Stimulated activated CD4-positive, alpha-beta T cell treated with anti-CD3 and anti-CD28 coated beads, Interleukin-12 subunit alpha, Interleukin-12 subunit beta, amount 100 ng/mL, for 4 hours (primary cell): ENCODE measurements around the gene CFHR4.
"Not testable (repeated sequence)": the region's sequence is repeated elsewhere in the genome, so short reads cannot be mapped to it uniquely, and the experiment has no call there.

Experiments
- DNase-seq: peaks from one replicate; pipeline ENCODE4 v3.0.0-alpha.2; 2020

The CFHR4 gene

DNA sequence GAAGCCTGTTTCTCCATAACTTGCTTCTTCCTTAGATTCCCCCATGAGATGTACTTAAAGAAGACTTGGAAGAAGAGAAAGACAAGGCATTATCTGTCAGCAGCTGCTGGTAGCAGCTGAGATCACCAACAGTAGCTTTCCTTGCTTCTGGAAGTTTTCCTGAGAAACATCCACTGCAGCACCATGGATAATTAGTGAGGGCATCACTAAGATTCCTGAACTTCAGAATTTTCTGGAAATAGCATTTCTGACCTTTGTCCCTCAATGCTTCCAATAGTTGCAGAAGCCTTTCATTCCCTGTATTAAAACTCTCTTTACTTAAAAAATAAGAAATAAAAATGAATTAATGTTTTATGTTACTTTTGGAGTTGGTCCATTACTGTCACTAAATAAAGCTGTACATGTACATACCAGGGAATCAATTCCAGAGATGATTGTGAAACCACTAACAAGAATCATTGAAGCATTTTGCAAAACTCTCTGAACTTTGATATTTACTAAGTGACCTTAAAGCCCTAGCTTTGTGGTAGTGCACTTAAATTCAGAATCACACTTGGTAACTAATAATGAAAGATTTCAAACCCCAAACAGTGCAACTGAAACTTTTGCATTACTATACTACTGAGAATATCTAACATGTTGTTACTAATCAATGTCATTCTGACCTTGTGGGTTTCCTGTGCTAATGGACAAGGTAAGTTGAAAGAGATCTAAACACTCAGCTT is at the start of gene CFHR4:
TSS of gene CFHR4 (plus strand) at position 538 of the 725 bp plus-strand sequence. CDS start at position 637, 99 bp downstream.
- DNase-seq, result no peak

DNA sequence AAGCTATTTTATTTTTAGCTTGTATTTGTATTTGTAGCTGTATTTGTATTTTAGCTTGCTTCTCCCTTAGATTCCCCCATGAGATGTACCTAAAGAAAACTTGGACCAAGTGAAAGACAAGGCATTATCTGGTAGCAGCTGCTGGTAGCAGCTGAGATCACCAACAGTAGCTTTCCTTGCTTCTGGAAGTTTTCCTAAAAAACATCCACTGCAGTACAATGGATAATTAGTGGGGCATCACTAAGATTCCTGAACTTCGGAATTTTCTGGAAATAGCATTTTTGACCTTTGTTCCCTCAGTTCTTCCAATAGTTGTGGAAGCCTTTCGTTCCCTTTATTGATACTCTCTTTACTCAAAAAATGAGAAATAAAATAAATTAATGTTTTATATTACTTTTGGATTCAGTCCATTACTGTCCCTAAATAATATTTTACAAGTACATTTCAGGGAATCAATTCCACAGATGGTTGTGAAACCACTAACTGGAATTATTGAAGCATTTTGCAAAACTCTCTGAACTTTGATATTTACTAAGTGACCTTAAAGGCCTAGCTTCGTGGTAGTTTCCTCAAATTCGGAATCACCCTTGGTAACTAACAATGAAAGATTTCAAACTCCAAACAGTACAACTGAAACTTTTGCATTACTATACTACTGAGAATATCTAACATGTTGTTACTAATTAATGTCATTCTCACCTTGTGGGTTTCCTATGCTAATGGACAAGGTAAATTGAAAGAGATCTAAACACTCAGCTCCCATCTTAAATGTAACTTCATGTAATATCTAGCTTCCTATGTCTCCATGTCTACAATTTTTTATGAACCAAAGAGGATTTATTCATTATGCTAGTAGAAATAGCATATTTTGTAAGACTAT is 38.0 kb upstream of the CFHR4 start:
- DNase-seq, result not testable (repeated sequence)

DNA sequence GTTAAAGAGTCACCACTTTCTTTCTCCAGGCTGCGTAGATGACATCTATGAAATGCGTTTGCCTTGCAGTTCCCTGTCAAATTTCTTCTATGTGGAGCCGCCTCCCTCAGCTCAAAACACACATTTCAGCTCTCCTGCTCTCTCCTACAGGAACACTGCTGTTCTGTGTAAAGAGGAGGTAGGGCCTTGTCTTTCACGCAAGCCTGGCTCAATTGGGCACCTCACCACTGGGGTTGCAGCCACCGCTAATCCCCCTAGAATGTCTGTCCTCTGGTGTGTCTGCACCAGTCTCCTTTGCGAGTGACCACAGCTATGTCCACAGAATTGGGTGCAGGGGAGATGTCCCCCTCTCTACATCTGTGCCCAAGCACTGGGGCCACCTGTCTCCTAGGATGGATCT is 31.8 kb upstream of the CFHR4 start:
- no peak for DNase-seq

DNA sequence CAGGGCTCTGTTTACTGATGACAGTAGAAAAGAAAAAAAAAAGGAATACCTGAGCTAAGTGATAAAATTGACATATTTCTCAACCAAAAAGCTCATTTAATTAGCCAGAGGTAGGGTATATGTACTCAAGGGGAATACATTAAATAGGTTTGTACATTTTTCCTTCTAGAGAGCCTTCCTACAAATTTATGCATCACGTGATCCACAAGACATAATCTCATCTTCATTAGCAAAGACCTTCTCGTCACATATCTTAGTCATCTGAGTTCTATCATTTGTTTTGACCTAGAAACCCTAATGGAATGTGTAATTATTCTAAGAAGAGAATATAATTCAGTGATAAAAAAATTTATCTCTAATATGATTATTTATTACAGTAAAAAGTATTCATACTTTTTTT is 30.7 kb upstream of the CFHR4 start:
- DNase-seq, result no peak

DNA sequence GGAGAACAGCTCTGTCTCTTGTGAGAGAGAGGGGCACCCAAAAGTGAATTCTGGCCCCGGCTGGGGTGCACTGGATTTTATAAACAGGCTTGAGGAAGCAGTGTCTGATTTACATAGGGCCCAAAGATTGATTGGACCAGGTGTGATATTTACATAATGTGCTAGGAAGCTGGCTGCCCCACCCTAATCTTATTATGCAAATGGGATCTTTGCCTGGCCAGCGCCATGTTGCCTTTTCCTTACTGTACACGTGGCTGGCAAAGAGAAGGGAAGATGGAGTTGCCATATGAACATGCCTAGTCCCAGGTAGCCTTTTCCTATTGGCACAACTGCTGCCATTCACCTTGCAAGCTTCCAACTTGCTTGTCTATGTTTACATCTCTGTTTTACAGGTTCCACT is 29.0 kb upstream of the CFHR4 start:
- DNase-seq, result no peak

DNA sequence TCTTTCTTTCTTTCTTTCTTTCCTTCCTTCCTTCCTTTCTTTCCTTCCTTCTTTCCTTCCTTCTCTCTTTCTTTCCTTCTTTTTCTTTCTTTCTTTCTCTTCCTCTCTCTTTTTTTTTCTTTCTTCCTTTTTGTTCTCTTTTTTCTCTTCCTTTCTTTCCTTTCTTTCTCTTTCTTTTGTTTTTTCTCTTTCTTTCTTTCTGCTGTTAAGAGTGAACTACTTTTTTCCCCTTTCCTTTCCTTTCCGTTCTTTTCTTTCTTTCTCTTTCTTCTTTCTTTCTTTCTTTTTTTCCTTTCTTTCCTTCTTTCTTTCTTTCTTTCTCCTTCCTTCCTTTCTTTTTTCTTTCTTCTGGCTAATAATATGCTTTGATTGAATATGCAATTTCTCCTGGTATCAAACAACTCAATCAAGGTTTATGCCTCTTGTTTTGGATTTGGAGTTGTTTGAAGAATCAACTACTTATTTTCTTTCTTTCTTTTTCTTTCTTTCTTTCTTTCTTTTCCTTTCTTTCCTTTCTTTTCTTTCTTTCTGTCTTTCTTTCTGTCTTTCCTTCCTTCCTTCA is 27.4 kb upstream of the CFHR4 start:
- DNase-seq, result no peak

DNA sequence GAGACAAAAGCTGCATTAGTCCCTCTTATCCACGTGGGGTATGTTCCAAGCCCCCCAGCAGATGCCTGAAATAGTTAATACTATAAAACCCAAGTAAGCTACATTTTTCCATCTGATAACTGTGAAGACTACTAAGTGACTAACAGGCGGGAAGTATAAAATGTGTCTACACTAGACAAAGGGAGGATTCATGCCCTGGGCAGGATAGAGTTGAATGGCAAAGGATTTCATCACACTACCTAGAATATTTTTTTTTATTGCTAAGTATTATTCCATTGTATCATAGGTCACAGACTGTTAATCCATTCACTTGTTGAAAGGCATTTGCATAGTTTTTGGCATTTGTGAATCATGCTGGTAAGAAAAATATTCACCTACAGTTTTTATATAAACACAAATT is 26.4 kb upstream of the CFHR4 start:
- no peak for DNase-seq

DNA sequence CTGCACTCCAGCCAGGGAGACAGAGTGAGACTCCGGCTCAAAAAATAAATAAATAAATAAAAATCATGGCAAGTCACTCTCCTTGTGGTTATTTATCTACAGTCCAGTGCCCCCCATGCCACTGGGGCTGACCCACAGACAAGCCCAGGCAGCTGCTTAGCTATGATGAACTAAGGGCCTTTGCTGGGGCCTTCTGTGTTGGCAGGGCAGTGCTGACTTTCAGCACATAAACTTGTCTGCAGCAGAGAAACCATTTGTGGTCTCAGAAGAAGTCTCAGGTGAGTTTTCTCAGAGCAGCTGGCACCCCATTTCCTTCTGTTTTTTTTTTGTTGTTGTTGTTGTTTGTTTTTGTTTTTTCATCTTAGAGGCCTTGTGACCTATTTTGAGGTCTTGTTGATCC is 20.9 kb upstream of the CFHR4 start:
- no peak for DNase-seq

DNA sequence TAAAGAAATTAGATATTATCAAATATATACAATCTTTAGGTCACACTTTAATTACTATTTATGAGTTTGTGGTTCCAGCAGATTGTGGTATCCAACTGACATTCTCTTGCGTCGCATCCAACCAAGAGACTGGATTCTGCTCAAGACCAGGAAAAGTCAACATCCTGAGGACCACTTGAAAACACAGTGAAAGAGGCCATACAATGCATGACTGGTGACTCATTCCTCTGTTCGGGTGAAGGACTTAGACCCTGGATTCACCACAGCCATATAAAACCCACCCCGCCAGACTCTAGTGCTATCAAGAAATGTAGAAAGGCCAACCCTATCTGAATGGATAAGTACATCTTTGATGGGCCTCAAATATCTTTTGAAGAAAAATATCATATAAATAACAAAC is 14.5 kb upstream of the CFHR4 start:
- DNase-seq, result no peak

DNA sequence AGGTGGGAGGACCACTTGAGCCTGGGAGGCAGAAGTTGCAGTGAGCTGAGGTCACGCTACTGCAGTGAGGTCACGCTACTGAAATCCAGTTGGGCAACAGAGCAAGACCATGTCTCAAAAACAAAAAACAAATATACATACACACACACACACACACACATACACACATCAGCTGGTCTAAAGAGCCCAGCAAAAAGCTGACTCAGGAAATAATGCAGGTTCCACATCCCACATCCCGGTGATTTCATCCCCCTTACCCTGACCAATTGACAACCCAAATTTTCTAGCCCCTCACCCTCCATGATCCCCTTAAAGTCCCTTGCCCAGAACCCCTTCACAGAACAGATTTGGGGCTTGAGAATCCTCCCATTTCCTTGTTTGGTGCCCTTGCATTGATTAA is 11.9 kb upstream of the CFHR4 start:
- DNase-seq, result no peak

DNA sequence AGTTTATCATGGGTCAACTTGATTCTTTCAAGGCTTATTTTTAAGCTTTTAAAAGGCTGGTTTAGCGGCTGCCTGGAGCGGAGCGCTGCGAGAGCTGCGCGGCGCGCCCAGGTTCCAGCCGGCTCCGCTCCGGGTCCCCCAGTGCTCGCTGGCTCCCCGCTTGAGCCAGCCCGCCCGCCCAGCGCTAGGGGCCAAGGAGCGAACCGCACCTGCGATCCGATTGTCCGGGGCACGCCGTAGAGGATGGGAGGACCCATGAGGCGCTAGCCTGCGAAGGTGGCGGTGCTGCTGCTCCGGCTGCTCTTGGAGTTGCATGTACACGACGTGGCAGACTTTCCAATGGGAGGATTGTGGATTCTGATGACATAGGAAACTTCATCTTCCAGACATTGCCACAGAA is 9.9 kb upstream of the CFHR4 start:
- no peak for DNase-seq

DNA sequence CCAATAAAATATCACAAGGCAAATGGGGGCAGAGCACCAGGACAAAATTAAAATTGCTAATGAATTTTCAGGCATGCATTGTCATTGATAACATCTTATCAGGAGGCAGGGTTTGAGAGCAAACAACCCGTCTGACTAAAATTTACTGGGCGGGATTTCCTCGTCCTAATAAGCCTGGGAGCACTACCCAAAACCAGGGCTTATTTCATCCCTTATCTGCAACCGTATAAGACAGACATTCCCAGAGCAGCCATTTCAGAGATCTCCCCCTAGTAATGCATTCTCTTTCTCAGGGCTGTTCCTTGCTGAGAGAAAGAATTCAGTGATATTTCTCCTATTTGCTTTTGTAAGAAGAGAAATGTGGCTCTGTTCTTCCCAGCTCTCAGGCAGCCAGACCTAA is 1.3 kb upstream of the CFHR4 start:
- DNase-seq, result not testable (repeated sequence)

DNA sequence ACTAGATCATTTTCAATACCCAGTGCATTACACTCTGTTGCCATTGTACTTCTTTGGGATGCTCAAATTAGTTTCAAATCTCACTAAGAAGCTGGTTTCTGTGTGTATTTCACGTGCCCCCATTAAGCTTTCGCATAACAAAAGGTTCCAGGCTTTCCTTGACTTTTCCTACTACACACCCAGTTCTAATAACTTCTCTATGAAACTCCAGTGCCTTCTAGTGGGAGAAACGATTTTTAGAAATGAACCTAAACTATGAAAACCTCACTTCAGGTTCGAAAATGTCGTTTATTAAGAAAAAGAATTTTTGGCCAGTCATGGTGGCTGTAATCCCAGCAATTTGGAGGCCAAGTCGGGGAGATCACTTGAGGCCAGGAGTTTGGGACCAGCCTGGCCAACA is 2.8 kb downstream of the CFHR4 start:
- DNase-seq, result no peak

DNA sequence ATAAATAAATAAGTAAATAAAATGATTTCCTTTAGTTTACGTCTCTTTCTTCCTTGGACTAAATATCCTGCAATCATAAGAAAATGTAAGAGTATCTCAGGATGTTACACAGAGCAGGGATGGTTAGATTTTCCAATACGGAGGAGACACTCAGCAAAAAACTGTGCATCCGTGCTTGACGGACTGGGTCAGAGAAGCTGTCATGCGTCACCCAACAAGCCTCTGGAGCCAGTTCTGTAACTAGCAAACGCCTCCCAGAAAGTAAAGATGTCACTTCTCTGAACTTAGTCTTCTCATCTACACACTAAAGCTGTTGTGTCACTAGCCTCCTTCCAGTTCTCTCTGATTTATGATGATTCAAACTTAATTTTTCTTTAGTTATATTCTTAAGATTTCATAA is 3.4 kb downstream of the CFHR4 start:
- no peak for DNase-seq

DNA sequence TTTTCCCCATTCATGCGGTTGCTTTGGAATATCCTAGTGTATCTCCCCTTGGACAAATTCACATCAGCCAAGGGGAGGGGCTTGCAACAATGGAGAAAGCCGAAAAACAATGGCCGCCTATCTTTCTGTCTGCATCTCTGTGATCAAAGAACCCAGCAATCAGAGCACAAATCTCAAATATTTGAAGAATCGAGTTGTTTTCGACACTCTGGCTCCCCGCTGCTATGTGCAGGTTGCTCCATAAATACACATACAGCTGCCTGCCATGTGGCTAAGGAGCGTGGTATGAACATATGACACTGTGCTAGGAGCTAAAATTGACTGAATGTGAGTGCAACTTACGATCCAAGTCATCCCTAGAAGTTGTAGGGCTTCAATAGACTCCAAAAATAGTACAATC is 8.5 kb downstream of the CFHR4 start:
- no peak for DNase-seq

DNA sequence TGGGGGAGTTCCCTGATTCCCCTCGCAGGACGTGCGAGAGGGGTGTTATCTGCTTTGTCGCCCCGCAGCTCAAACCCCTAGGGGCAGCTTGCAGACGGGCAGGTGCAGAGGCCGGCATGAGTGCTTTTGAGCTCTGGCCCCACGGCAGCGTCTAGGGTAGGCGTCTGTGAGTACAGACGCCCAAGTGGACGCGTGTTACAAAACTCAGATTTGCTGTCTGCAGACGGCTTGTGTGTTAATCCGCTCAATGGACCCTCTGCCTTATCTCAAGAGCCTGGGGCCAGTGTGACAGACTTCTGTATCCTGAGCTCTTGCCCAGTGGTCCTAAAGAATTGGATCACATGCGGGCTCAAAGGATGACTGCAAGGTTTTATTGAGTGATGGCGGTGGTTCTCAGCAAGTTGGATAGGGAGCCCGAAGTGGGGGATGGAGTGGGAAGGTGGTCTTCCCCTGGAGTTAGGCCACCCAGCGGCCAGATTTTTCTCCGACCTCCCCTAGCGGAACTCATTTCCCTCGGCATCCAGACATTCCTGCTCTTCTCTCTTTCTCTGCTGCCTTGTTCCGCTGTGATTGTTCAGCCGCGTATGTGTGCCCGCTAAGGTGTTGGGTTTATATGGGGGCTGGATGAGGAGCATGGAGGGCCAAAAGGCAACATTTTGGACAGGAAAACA is 9.4 kb downstream of the CFHR4 start:
- no peak for DNase-seq

DNA sequence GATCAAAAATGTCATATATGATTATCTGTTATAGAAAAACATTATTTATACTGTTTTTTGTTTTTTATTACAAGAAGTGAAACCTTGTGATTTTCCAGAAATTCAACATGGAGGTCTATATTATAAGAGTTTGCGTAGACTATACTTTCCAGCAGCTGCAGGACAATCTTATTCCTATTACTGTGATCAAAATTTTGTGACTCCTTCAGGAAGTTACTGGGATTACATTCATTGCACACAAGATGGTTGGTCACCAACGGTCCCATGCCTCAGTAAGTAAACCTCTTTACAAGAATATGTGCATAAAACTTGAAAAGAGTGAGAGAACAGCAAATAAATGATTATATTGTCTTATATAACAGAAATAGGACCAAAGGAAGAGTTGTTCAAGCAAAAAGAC is 14.5 kb downstream of the CFHR4 start:
- no peak for DNase-seq

DNA sequence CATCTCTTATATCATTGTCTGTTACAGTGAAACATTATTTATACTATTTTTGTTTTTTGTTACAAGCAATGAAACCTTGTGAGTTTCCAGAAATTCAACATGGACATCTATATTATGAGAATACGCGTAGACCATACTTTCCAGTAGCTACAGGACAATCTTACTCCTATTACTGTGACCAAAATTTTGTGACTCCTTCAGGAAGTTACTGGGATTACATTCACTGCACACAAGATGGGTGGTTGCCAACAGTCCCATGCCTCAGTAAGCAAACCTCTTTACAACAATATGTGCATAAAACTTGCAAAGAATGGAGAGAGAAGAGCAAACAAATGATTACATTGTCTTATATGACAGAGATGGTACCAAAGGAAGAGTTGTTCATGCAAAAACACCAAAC is 22.4 kb downstream of the CFHR4 start:
- DNase-seq, result no peak

DNA sequence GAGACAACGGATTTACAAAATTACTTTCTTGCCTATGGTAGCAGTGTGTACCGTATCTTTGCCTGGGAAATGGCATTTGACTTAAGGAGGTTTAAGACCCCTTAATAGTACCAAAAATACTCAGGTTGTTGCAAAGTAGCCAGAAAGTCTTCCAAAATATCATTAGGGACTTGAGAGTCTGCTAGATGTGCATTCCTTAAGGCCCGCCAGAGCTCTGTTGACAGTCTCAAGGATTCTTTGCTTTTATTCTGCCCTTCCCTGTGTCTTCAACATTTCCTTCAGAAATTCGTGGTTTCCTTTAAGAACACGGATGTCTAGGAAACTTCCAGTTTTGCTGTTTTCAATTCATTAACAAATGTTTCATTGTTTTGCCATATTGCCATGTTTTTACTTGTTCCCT is 24.4 kb downstream of the CFHR4 start:
- DNase-seq, result not testable (repeated sequence)

DNA sequence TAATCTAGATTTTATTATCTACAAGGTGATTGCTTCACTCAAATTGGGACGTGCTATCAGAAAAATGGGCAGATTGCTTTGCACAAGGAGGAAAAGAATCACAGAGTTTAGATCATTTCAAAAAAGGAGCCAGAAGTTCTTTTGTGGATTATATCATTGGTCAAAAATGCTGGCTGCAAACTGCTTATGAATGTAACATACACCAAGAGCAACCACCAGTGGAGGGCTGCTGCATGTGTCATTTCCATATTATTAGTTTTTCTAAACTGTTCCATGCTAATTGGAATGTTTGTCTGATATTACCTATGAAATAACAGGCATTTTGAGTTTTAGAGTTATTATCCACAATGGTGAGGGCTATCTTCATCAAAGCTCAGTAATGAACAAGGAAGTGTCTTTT is 39.0 kb downstream of the CFHR4 start:
- DNase-seq, result not testable (repeated sequence)

DNA sequence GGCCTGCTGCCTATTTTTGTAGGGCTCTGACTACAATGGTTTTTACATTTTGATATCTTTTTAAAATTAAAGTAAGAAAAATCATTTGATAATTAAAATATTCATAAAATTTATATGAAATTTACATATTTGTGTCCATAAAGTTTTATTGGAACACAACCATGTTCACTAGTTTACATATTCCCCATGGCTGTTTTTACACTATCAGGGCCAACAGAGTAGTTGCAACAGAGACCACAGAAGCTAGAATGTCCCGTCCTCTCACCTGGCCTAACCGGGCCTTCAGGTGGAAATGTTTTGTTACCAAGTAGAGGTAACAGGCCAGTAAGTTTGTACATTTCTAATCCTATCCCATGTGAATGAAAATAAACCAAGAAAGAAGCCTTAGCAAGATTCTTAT is 45.0 kb downstream of the CFHR4 start:
- DNase-seq, result not testable (repeated sequence)

DNA sequence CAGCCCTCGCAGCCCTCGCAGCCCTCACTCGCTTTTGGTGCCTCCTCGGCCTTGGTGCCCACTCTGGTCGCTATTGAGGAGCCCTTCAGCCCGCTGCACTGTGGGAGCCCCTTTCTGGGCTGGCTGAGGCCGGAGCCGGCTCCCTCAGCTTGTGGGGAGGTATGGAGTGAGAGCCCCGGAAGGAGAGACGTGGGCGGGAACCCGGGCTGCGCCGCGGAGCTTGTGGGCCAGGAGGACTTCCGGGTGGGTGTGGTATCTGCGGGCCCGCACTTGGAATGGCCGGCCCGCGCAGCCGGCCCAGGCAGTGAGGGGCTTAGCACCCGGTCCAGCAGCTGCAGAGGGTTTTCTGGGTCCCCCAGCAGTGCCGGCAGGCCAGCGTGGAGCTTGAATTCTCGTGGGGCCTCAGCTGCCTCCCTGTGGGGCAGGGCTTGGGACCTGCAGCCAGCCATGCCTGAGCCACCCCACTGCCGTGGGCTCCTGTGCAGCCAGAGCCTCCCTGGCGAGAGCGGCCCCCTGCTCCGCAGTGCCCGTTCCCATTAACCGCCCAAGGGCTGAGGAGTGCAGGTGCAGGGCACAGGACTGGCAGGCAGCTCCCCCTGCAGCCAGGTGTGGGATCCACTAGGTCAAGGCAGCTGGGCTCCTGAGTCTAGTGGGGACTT is 45.8 kb downstream of the CFHR4 start:
- no peak for DNase-seq

DNA sequence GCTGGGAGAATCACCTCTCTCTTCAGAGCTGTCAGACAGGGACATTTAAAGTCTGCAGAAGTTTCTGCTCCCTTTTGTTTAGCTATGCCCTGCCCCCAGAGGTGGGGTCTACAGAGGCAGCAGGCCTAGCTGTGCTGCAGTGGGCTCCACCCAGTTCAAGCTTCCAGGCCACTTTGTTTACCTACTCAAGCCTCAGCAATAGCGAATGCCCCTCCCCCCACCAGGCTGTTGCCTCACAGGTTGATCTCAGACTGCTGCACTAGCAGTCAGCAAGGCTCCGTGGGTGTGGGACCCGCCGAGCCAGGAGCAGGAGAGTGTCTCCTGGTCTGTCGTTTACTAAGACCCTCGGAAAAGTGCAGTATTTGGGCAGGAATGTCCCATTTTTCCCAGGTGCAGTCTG is 53.6 kb downstream of the CFHR4 start:
- not testable (repeated sequence) for DNase-seq
